ENCODE data around the gene NFASC.

GRCh38 chr1:205071028-205071409, 200.4 kb downstream of the NFASC start:
- TF ChIP-seq EP300 (IDR thresholded peaks at IDR 0.05), result no peak
- no peak for TF ChIP-seq CTCF (IDR thresholded peaks at IDR 0.05)
- no peak for TF ChIP-seq POLR2AphosphoS5 (IDR thresholded peaks at IDR 0.05)
